LNCaP clone FGC (cell line): Measurements from ENCODE around the gene BPI.
A peak's percentile ranks its signal among the peaks of the same experiment; 100 is the strongest.
"Not testable (repeated sequence)": the region's sequence is repeated elsewhere in the genome, so short reads cannot be mapped to it uniquely, and the experiment has no call there.

ENCODE experiments used
- DNase-seq: peaks from one replicate; pipeline ENCODE4 v3.0.0-alpha.2; 2011; ENCODE audit warnings: low read depth
- H3K4me3 ChIP-seq: 2 replicates; pipeline ENCODE4 v1.5.1; 2011; ENCODE audit warnings: mild to moderate bottlenecking, low read depth, low read length, control low read depth
- TF ChIP-seq, protein P1 (sequence below): IDR thresholded peaks from 2 replicates; pipeline ENCODE4 v1.5.1; 2012; ENCODE audit warnings: mild to moderate bottlenecking; ENCODE audit not compliant: control insufficient read depth, insufficient read depth; ENCODE audit errors: extremely low read depth

The BPI gene

DNA sequence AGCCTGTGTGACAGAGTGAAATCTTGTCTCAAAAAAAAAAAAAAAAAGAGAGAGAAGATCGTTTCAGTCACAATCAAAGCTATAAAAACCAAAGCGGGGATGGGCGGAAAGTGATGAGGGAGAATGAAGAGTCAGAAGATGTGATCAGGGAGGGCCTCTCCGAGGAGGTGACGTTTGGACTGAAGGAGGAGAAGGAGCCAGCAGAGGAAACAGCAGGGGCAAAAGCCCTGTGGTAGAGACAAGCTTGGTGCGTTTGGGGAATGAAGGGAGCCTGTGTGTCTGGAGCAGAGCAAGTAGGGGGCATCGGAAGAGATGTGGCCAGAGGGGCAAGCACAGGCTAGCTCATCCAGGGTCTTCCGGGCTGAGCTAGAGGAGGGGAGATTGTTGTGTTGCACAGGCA is 27.9 kb downstream of the BPI start:
- DNase-seq = no peak
- TF ChIP-seq, protein P1, sequence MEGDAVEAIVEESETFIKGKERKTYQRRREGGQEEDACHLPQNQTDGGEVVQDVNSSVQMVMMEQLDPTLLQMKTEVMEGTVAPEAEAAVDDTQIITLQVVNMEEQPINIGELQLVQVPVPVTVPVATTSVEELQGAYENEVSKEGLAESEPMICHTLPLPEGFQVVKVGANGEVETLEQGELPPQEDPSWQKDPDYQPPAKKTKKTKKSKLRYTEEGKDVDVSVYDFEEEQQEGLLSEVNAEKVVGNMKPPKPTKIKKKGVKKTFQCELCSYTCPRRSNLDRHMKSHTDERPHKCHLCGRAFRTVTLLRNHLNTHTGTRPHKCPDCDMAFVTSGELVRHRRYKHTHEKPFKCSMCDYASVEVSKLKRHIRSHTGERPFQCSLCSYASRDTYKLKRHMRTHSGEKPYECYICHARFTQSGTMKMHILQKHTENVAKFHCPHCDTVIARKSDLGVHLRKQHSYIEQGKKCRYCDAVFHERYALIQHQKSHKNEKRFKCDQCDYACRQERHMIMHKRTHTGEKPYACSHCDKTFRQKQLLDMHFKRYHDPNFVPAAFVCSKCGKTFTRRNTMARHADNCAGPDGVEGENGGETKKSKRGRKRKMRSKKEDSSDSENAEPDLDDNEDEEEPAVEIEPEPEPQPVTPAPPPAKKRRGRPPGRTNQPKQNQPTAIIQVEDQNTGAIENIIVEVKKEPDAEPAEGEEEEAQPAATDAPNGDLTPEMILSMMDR = no peak
- no peak overlapping the region for H3K4me3 ChIP-seq

GRCh38 chr20:38334016-38334415 is 30.1 kb downstream of the BPI start:
- TF ChIP-seq, protein P1 = no peak
- no peak for DNase-seq
- H3K4me3 ChIP-seq = no peak overlapping the region

GRCh38 chr20:38336726-38337125 is 32.8 kb downstream of the BPI start:
- TF ChIP-seq, protein P1 = no peak
- H3K4me3 ChIP-seq = no peak overlapping the region
- no peak for DNase-seq

- TF ChIP-seq, protein P1 = peak; percentile 63
- peak; percentile 11 for DNase-seq
- no peak overlapping the region for H3K4me3 ChIP-seq
Observed at GRCh38 chr20:38337561-38338140, 33.7 kb downstream of the BPI start.

GRCh38 chr20:38338849-38339520 is 35.0 kb downstream of the BPI start:
- DNase-seq = no peak
- TF ChIP-seq, protein P1 = peak; percentile 16; the same call in 1 of the 2 replicates
- no peak overlapping the region for H3K4me3 ChIP-seq

- H3K4me3 ChIP-seq, DNase-seq: not testable (repeated sequence)
Observed at GRCh38 chr20:38339521-38339896, 35.6 kb downstream of the BPI start.

- TF ChIP-seq, protein P1 = no peak
- DNase-seq = no peak
- no peak overlapping the region for H3K4me3 ChIP-seq
Observed at GRCh38 chr20:38339997-38340396, 36.0 kb downstream of the BPI start.
